Liver (tissue), 2 donors: ENCODE data around the gene SLAIN2.

Experiments
- TF ChIP-seq, protein P1 (sequence below): IDR thresholded peaks from 2 replicates; pipeline ENCODE4 v1.6.1; 2016; ENCODE audit warnings: antibody characterized with exemption, mild to moderate bottlenecking
- TF ChIP-seq, protein P2 (sequence below): fragments of 150-350 bp; IDR thresholded peaks from 2 replicates; pipeline ENCODE4 v1.5.1; 2017; ENCODE audit warnings: improper control_type of control experiment, low read depth, low read length; ENCODE audit not compliant: missing input control
- donor health status: healthy.

DNA sequence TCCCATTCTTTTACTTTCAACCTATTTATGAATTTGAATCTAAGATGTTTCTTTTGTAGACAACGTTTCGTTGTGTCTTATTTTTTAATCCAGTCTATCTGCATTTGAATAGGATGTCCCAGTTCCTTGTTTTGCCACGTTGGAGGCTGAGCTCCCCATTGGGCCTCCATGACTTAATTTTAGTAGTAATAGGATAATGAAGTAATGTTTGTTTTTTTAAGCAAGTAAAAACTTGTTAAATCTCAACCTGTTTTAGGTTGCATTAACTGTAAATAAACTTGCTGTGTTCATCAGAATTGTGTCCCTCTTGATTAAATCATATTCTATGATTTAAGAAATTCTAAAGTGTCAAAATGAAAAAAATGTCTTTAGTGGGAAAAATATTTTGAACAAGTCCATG, 25.3 kb downstream of the SLAIN2 start:
- TF ChIP-seq, protein P1, sequence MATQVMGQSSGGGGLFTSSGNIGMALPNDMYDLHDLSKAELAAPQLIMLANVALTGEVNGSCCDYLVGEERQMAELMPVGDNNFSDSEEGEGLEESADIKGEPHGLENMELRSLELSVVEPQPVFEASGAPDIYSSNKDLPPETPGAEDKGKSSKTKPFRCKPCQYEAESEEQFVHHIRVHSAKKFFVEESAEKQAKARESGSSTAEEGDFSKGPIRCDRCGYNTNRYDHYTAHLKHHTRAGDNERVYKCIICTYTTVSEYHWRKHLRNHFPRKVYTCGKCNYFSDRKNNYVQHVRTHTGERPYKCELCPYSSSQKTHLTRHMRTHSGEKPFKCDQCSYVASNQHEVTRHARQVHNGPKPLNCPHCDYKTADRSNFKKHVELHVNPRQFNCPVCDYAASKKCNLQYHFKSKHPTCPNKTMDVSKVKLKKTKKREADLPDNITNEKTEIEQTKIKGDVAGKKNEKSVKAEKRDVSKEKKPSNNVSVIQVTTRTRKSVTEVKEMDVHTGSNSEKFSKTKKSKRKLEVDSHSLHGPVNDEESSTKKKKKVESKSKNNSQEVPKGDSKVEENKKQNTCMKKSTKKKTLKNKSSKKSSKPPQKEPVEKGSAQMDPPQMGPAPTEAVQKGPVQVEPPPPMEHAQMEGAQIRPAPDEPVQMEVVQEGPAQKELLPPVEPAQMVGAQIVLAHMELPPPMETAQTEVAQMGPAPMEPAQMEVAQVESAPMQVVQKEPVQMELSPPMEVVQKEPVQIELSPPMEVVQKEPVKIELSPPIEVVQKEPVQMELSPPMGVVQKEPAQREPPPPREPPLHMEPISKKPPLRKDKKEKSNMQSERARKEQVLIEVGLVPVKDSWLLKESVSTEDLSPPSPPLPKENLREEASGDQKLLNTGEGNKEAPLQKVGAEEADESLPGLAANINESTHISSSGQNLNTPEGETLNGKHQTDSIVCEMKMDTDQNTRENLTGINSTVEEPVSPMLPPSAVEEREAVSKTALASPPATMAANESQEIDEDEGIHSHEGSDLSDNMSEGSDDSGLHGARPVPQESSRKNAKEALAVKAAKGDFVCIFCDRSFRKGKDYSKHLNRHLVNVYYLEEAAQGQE: no peak
- TF ChIP-seq, protein P2, sequence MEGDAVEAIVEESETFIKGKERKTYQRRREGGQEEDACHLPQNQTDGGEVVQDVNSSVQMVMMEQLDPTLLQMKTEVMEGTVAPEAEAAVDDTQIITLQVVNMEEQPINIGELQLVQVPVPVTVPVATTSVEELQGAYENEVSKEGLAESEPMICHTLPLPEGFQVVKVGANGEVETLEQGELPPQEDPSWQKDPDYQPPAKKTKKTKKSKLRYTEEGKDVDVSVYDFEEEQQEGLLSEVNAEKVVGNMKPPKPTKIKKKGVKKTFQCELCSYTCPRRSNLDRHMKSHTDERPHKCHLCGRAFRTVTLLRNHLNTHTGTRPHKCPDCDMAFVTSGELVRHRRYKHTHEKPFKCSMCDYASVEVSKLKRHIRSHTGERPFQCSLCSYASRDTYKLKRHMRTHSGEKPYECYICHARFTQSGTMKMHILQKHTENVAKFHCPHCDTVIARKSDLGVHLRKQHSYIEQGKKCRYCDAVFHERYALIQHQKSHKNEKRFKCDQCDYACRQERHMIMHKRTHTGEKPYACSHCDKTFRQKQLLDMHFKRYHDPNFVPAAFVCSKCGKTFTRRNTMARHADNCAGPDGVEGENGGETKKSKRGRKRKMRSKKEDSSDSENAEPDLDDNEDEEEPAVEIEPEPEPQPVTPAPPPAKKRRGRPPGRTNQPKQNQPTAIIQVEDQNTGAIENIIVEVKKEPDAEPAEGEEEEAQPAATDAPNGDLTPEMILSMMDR: no peak
